Left lung (tissue), 10 donors: ENCODE measurements around the gene FADS2. TPM values are rescaled to one million over a fixed set of nuclear protein-coding genes. Genes with fewer than 3 reads are reported as not detected.

ENCODE experiments used
- ATAC-seq: fragments of 200-7000 bp; cut with Tn5 transposase; one replicate; pipeline ENCODE4 v1.9.1; 2020; ENCODE audit warnings: moderate library complexity
- DNase-seq, 4 donors: peaks; one replicate each; pipeline ENCODE4 v3.0.0-alpha.2; 2013 to 2020
- H3K27ac ChIP-seq, 2 donors: fragments of 200-600 bp; sonication (generic) in 1 of 2; one replicate each; pipeline versions ENCODE4 v1.5.0 to v1.8.0; 2020 to 2021
- H3K27me3 ChIP-seq, 2 donors: fragments of 200-600 bp; sonication (generic) in 1 of 2; one replicate each; pipeline versions ENCODE4 v1.5.0 to v1.8.0; 2020 to 2021
- H3K36me3 ChIP-seq, 2 donors: fragments of 200-600 bp; sonication (generic) in 1 of 2; one replicate each; pipeline versions ENCODE4 v1.5.0 to v1.8.0; 2020 to 2021
- H3K4me1 ChIP-seq, 2 donors: fragments of 200-600 bp; one replicate each; pipeline ENCODE4 v1.8.0; 2021
- H3K4me3 ChIP-seq, 2 donors: fragments of 200-600 bp; sonication (generic) in 1 of 2; one replicate each; pipeline versions ENCODE4 v1.5.0 to v1.8.0; 2020 to 2021; ENCODE audit warnings: mild to moderate bottlenecking in 1 of 2
- H3K9me3 ChIP-seq, 2 donors: fragments of 200-600 bp; sonication (generic) in 1 of 2; one replicate each; pipeline versions ENCODE4 v1.5.0 to v1.8.0; 2020 to 2021
- intact Hi-C, 2 donors: fragments of 100-400 bp; cut with DNase I; formaldehyde crosslinking; loops; one replicate each; pipeline versions ENCODE4 v1.11.2 to v1.14.2; 2022
- polyA plus RNA-seq, 6 donors: library from polyadenylated mRNA; unstranded; fragments of 120-200 nt; gene quantifications; one replicate each; pipeline ENCODE4 v1.2.1, GENCODE V29; 2013; ENCODE audit not compliant: insufficient read length in 6 of 6
- total RNA-seq, 2 donors: library from RNA; stranded (reverse); fragmentation: NEBNext Ultra II Directional; extraction: Animal tissue kit (Norgen Biotek cat#: 25700); gene quantifications; one replicate each; pipeline ENCODE4 v1.2.1, GENCODE V29; 2021
- TF ChIP-seq, protein P1 (sequence below), 2 donors: fragments of 200-600 bp; sonication (generic) in 1 of 2; IDR thresholded peaks; one replicate each; pipeline versions ENCODE4 v1.5.0 to v1.8.0; 2021; ENCODE audit warnings: antibody characterized with exemption in 2 of 2
- donor health status: DM: no; HTN: yes; CAD: no.
- donor health status: DM: no; HTN: no; CAD: no.

The FADS2 gene
- total and polyA plus RNA-seq, 8 donors = 45.4 to 295 (median 94.9) TPM

DNA sequence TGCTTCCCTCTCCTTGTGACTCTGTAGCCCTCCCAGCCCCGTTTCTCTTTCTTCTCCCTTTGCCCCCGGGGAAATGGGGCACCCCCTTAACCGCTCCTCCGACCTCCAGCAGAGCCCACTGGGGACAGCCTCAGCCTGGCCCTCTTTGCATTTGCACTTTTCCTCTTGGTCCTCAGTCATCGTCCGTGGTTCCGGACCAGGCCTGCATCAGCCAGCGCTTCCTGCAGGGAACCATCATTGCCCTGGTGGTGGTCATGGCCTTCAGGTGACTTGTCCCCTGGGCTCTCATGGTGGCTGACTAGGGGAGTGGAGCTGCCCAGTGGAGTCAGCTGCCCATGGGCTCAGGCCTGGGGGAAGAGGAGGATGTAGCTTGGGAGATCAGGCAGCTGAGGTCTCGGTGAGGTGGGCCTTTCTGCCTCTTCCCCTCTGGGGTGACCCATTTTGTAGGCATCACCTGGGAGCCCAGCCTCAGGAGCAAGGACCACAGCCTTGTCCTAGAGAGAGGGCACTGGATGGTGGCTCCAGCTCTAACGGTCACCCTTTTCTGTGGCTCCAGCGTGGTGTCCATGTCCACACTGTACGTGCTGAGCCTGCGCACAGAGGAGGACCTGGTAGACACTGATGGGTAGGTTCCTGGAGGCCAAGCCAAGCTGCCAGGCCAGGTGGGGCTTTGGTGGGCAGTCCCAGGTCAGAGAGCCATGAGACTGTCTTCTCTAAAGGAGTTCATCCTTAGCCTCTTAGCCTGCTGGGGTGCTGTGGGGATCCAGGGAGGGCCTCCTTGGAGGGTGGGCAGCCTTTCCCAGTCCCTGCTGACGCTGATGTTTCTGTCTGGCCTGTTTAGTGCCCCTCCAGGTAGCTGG is 48.2 kb upstream of the FADS2 start:
- ATAC-seq (no peak), DNase-seq (no peak)
- intact Hi-C loops = no loop called here
- peaks cover 0 to 8% of the 10 kb centered on the region in 2 donors for H3K36me3 ChIP-seq
- H3K9me3 ChIP-seq = no peaks in the 10 kb centered on the region
- H3K4me3 ChIP-seq = no peak overlapping the region
- peaks cover 0 to 8% of the 10 kb centered on the region in 2 donors for H3K4me1 ChIP-seq
- TF ChIP-seq, protein P1, sequence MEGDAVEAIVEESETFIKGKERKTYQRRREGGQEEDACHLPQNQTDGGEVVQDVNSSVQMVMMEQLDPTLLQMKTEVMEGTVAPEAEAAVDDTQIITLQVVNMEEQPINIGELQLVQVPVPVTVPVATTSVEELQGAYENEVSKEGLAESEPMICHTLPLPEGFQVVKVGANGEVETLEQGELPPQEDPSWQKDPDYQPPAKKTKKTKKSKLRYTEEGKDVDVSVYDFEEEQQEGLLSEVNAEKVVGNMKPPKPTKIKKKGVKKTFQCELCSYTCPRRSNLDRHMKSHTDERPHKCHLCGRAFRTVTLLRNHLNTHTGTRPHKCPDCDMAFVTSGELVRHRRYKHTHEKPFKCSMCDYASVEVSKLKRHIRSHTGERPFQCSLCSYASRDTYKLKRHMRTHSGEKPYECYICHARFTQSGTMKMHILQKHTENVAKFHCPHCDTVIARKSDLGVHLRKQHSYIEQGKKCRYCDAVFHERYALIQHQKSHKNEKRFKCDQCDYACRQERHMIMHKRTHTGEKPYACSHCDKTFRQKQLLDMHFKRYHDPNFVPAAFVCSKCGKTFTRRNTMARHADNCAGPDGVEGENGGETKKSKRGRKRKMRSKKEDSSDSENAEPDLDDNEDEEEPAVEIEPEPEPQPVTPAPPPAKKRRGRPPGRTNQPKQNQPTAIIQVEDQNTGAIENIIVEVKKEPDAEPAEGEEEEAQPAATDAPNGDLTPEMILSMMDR (IDR thresholded peaks at IDR 0.05) = no peak
- H3K27ac ChIP-seq = no peak overlapping the region
- peaks cover 0 to 15% of the 10 kb centered on the region in 2 donors for H3K27me3 ChIP-seq

DNA sequence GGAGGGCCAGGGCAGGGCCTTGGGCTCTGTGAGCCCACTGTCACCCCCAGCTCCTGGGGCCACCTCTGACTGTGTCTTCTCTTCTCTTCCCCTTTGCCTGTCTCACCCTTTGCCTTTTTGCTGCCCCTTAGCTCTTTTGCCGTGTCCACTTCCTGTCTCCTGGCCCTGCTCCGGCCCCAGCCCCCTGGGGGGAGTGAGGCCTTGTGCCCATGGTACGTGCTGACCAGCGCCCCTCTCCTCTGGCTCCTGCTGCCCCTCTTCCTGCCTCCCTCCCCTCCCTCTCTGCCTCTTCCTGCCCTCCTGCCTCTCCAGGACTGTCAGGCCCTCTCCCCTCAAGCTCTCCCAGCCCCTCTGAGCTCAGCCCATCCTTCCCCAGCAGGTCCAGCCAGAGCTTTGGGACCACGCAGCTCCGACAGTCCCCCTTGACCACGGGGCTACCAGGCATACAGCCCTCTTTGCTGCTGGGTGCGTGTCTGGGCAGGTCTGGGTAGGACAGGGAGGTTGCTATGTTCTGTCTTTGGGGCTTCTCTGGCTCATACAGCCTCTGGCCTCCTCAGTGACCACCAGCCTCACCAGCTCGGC is 47.4 kb upstream of the FADS2 start:
- no peaks in the 10 kb centered on the region for H3K9me3 ChIP-seq
- DNase-seq (no peak), ATAC-seq (no peak)
- peaks cover 0 to 16% of the 10 kb centered on the region in 2 donors for H3K36me3 ChIP-seq
- H3K27ac ChIP-seq = no peak overlapping the region
- H3K4me3 ChIP-seq = no peak overlapping the region
- peaks cover 0 to 8% of the 10 kb centered on the region in 2 donors for H3K4me1 ChIP-seq
- intact Hi-C loops = no loop called here
- TF ChIP-seq, protein P1 (IDR thresholded peaks at IDR 0.05) = no peak
- H3K27me3 ChIP-seq = peaks cover 0 to 15% of the 10 kb centered on the region in 2 donors

DNA sequence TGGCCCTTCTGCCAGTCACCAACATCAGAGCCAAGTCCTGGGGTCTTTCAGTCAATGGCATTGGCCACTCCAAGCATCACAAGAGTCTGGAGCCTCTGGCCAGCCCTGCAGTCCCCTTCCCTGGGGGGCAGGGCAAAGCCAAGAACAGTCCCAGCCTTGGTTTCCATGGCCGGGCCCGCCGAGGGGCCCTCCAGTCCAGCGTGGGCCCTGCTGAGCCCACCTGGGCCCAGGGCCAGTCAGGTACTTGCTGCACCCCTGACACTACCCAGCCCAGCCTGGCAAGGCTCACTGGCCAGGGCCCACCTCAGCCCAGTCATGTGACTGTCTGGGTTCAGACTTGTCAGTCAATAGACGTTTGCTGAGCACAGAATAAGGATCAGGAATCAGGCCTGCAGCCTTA is 46.5 kb upstream of the FADS2 start:
- intact Hi-C loops = no loop called here
- H3K27ac ChIP-seq = no peak overlapping the region
- peaks cover 0 to 14% of the 10 kb centered on the region in 2 donors for H3K27me3 ChIP-seq
- ATAC-seq = no peak
- DNase-seq = no peak
- H3K4me1 ChIP-seq = peaks cover 0 to 6% of the 10 kb centered on the region in 2 donors
- H3K36me3 ChIP-seq = peaks cover 0 to 25% of the 10 kb centered on the region in 2 donors
- H3K4me3 ChIP-seq = no peak overlapping the region
- TF ChIP-seq, protein P1 (IDR thresholded peaks at IDR 0.05) = no peak
- H3K9me3 ChIP-seq = no peaks in the 10 kb centered on the region

DNA sequence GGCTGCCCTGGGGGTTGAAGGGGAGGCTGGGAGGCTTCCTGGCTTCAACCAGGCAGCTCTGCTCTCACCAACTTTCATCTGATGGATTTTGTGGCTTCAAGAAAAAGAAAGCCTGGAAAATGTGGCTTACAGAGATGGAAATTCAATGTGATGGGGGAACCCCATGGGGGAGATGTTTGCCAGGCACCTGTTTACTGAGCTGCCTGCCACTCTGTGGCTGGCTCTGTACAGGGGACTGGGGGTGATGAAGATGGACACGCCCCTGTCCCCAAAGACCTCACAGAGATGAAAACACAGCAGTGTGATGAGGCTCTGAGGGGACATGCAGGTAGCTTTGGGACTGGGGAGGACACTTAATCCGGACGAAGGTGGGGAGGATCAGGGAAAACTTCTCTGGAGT is 45.8 kb upstream of the FADS2 start:
- Histone ChIP-seq H3K27me3 (peaks cover 0 to 7% of the 10 kb centered on the region in 2 donors), H3K27ac (no peak overlapping the region), H3K4me3 (no peak overlapping the region), H3K36me3 (peaks cover 0 to 32% of the 10 kb centered on the region in 2 donors), H3K9me3 (no peaks in the 10 kb centered on the region), H3K4me1 (no peaks in the 10 kb centered on the region)
- TF ChIP-seq, protein P1 (IDR thresholded peaks at IDR 0.05) = no peak
- ATAC-seq (no peak), DNase-seq (no peak)
- intact Hi-C loops = no loop called here

- no peak for DNase-seq
- Histone ChIP-seq H3K27me3 (peaks cover 0 to 2% of the 10 kb centered on the region in 2 donors), H3K36me3 (peaks cover 0 to 38% of the 10 kb centered on the region in 2 donors), H3K27ac (no peak overlapping the region), H3K9me3 (no peaks in the 10 kb centered on the region), H3K4me1 (no peaks in the 10 kb centered on the region), H3K4me3 (no peak overlapping the region)
- intact Hi-C loops = no loop called here
- TF ChIP-seq, protein P1 (IDR thresholded peaks at IDR 0.05) = no peak
- no peak for ATAC-seq
Observed at GRCh38 chr11:61782841-61783240, 45.3 kb upstream of the FADS2 start.
